ENCODE data around the gene CELA2B.
A peak's percentile ranks its signal among the peaks of the same experiment; 100 is the strongest.
"Not testable (repeated sequence)": the region's sequence is repeated elsewhere in the genome, so short reads cannot be mapped to it uniquely, and the experiment has no call there.

The CELA2B gene

GRCh38 chr1:15475752-15476314 is at the start of gene CELA2B:
Gene CELA2B (plus strand): TSS chr1:15476104. CDS start chr1:15476126, 22 bp downstream.
- no peak for DNase-seq (ENCODE audit: low spot score)

- no peak for DNase-seq (ENCODE audit: low spot score)
These were observed 49.2 kb upstream of the CELA2B start for GRCh38 chr1:15426492-15427279.

GRCh38 chr1:15427280-15427666 is 48.6 kb upstream of the CELA2B start:
- DNase-seq (ENCODE audit: low spot score): no peak

GRCh38 chr1:15428252-15428651 is 47.7 kb upstream of the CELA2B start:
- not testable (repeated sequence) for DNase-seq (ENCODE audit: low spot score)

- no peak for DNase-seq (ENCODE audit: low spot score)
These were observed 47.0 kb upstream of the CELA2B start for GRCh38 chr1:15428815-15429435.

- DNase-seq (ENCODE audit: low spot score): no peak
These were observed 46.2 kb upstream of the CELA2B start for GRCh38 chr1:15429701-15430149.

GRCh38 chr1:15430787-15431570 is 44.9 kb upstream of the CELA2B start:
- DNase-seq (ENCODE audit: low spot score): peak; percentile 21

- no peak for DNase-seq (ENCODE audit: low spot score)
These were observed 44.3 kb upstream of the CELA2B start for GRCh38 chr1:15431571-15431948.

- no peak for DNase-seq (ENCODE audit: low spot score)
These were observed 43.6 kb upstream of the CELA2B start for GRCh38 chr1:15432324-15432723.

GRCh38 chr1:15433471-15433870 is 42.4 kb upstream of the CELA2B start:
- no peak for DNase-seq (ENCODE audit: low spot score)

GRCh38 chr1:15434739-15435138 is 41.2 kb upstream of the CELA2B start:
- not testable (repeated sequence) for DNase-seq (ENCODE audit: low spot score)

- no peak for DNase-seq (ENCODE audit: low spot score)
These were observed 40.4 kb upstream of the CELA2B start for GRCh38 chr1:15435239-15436077.

GRCh38 chr1:15436881-15437442 is 38.9 kb upstream of the CELA2B start:
- no peak for DNase-seq (ENCODE audit: low spot score)

GRCh38 chr1:15439325-15439724 is 36.6 kb upstream of the CELA2B start:
- no peak for DNase-seq (ENCODE audit: low spot score)

- DNase-seq (ENCODE audit: low spot score): no peak
These were observed 35.5 kb upstream of the CELA2B start for GRCh38 chr1:15440357-15440756.

- no peak for DNase-seq (ENCODE audit: low spot score)
These were observed 34.7 kb upstream of the CELA2B start for GRCh38 chr1:15441247-15441646.

GRCh38 chr1:15442119-15442518 is 33.8 kb upstream of the CELA2B start:
- DNase-seq (ENCODE audit: low spot score): no peak

GRCh38 chr1:15442759-15443158 is 33.1 kb upstream of the CELA2B start:
- no peak for DNase-seq (ENCODE audit: low spot score)

GRCh38 chr1:15443281-15443680 is 32.6 kb upstream of the CELA2B start:
- no peak for DNase-seq (ENCODE audit: low spot score)

GRCh38 chr1:15444468-15445389 is 31.2 kb upstream of the CELA2B start:
- no peak for DNase-seq (ENCODE audit: low spot score)

Measured in putamen (tissue), 1 donor.